HG03571 (cell line): Measurements from ENCODE around the gene STK10.
"Not testable (repeated sequence)": the region's sequence is repeated elsewhere in the genome, so short reads cannot be mapped to it uniquely, and the experiment has no call there.

Experiments used
- ATAC-seq: cut with Tn5 transposase; IDR thresholded peaks from one replicate; pipeline ENCODE4 v1.9.1; 2021; ENCODE audit not compliant: unreplicated experiment

Gene STK10

GRCh38 chr5:172166030-172166826 is 21.8 kb downstream of the STK10 start:
- no peak for ATAC-seq

GRCh38 chr5:172165465-172165864 is 22.6 kb downstream of the STK10 start:
- ATAC-seq: peak; percentile 60

GRCh38 chr5:172164769-172165212 is 23.2 kb downstream of the STK10 start:
- no peak for ATAC-seq

- no peak for ATAC-seq
Observed at GRCh38 chr5:172163346-172163745, 24.7 kb downstream of the STK10 start.

GRCh38 chr5:172162987-172163343 is 25.1 kb downstream of the STK10 start:
- no peak for ATAC-seq

- ATAC-seq: no peak
Observed at GRCh38 chr5:172162323-172162986, 25.6 kb downstream of the STK10 start.

- no peak for ATAC-seq
Observed at GRCh38 chr5:172160506-172160905, 27.5 kb downstream of the STK10 start.

GRCh38 chr5:172159016-172159415 is 29.0 kb downstream of the STK10 start:
- no peak for ATAC-seq

- no peak for ATAC-seq
Observed at GRCh38 chr5:172156541-172156994, 31.5 kb downstream of the STK10 start.

GRCh38 chr5:172155101-172155500 is 32.9 kb downstream of the STK10 start:
- not testable (repeated sequence) for ATAC-seq

GRCh38 chr5:172153695-172154094 is 34.3 kb downstream of the STK10 start:
- no peak for ATAC-seq

GRCh38 chr5:172151661-172152210 is 36.3 kb downstream of the STK10 start:
- no peak for ATAC-seq

GRCh38 chr5:172150514-172151425 is 37.3 kb downstream of the STK10 start:
- peak; percentile 50 for ATAC-seq

GRCh38 chr5:172149481-172149880 is 38.5 kb downstream of the STK10 start:
- not testable (repeated sequence) for ATAC-seq

GRCh38 chr5:172149073-172149472 is 39.0 kb downstream of the STK10 start:
- ATAC-seq: no peak

GRCh38 chr5:172148381-172148780 is 39.6 kb downstream of the STK10 start:
- no peak for ATAC-seq

GRCh38 chr5:172147857-172148256 is 40.2 kb downstream of the STK10 start:
- ATAC-seq: no peak

- ATAC-seq: no peak
Observed at GRCh38 chr5:172146748-172147092, 41.3 kb downstream of the STK10 start.

- no peak for ATAC-seq
Observed at GRCh38 chr5:172145870-172146747, 41.9 kb downstream of the STK10 start.
